Vagina (tissue), 2 donors: Measurements from ENCODE around the gene C9orf78. TPM values are rescaled to one million over a fixed set of nuclear protein-coding genes. Genes with fewer than 3 reads are reported as not detected.

Source experiments
- DNase-seq, 2 donors: peaks; one replicate each; pipeline ENCODE4 v3.0.0-alpha.2; 2017; ENCODE audit errors: extremely low spot score in 2 of 2
- H3K27ac ChIP-seq: fragments of 200-600 bp; sonication (generic); one replicate; pipeline ENCODE4 v1.5.1; 2019
- H3K27me3 ChIP-seq: fragments of 200-600 bp; sonication (generic); one replicate; pipeline ENCODE4 v1.5.1; 2019
- H3K36me3 ChIP-seq, 2 donors: fragments of 200-600 bp; sonication (generic); one replicate each; pipeline ENCODE4 v1.5.1; 2017 to 2019
- H3K4me1 ChIP-seq: fragments of 200-600 bp; sonication (generic); one replicate; pipeline ENCODE4 v1.5.1; 2019
- H3K4me3 ChIP-seq, 2 donors: fragments of 200-600 bp; sonication (generic); 1 replicate in 1 of 2; 2 replicates in 1 of 2; pipeline ENCODE4 v1.5.1; 2016 to 2019
- H3K9me3 ChIP-seq: fragments of 200-600 bp; sonication (generic); one replicate; pipeline ENCODE4 v1.5.1; 2019
- POLR2A ChIP-seq, 2 donors: fragments of 450-650 bp; IDR thresholded peaks; one replicate each; pipeline ENCODE4 v1.6.1; 2017; ENCODE audit warnings: antibody characterized with exemption in 2 of 2, mild to moderate bottlenecking in 2 of 2, moderate library complexity in 2 of 2
- POLR2AphosphoS5 ChIP-seq, 2 donors: sonication (generic); formaldehyde crosslinking; IDR thresholded peaks; one replicate each; pipeline ENCODE4 v1.9.0; 2017; ENCODE audit warnings: antibody characterized with exemption in 2 of 2, mild to moderate bottlenecking in 2 of 2, low read depth in 1 of 2; ENCODE audit not compliant: insufficient read depth in 1 of 2
- intact Hi-C: fragments of 100-400 bp; cut with DNase I; formaldehyde crosslinking; loops from one replicate; pipeline ENCODE4 v1.15.1; 2023
- total RNA-seq: library from RNA; depleted of rRNA; stranded (reverse); fragments of >200 nt; gene quantifications from one replicate; pipeline ENCODE4 v1.2.3, GENCODE V29; 2016
- TF ChIP-seq, protein P1 (sequence below), 3 experiments: fragments of 450-650 bp in 2 of 3; fragments of 200-600 bp in 1 of 3; sonication (generic) in 1 of 3; IDR thresholded peaks; one replicate each; pipeline ENCODE4 v1.5.1; 2017 to 2019; ENCODE audit warnings: antibody characterized with exemption in 3 of 3, mild to moderate bottlenecking in 2 of 3, moderate library complexity in 2 of 3

The C9orf78 gene
- total RNA-seq, 1 donor from 2014 or later: 36.6 TPM

GRCh38 chr9:129875181-129875611, 40.1 kb upstream of the C9orf78 start:
- H3K4me3 ChIP-seq: no peak overlapping the region
- H3K27me3 ChIP-seq: no peaks in the 10 kb centered on the region
- H3K27ac ChIP-seq: no peak overlapping the region
- no peaks in the 10 kb centered on the region for H3K9me3 ChIP-seq
- H3K36me3 ChIP-seq: peaks cover 9 to 42% of the 10 kb centered on the region in 2 donors
- no peak for TF ChIP-seq POLR2AphosphoS5 (IDR thresholded peaks at IDR 0.05; ENCODE audit: insufficient read depth in 1 of 2, low read depth in 1 of 2)
- TF ChIP-seq POLR2A (IDR thresholded peaks at IDR 0.05): no peak
- TF ChIP-seq, protein P1, sequence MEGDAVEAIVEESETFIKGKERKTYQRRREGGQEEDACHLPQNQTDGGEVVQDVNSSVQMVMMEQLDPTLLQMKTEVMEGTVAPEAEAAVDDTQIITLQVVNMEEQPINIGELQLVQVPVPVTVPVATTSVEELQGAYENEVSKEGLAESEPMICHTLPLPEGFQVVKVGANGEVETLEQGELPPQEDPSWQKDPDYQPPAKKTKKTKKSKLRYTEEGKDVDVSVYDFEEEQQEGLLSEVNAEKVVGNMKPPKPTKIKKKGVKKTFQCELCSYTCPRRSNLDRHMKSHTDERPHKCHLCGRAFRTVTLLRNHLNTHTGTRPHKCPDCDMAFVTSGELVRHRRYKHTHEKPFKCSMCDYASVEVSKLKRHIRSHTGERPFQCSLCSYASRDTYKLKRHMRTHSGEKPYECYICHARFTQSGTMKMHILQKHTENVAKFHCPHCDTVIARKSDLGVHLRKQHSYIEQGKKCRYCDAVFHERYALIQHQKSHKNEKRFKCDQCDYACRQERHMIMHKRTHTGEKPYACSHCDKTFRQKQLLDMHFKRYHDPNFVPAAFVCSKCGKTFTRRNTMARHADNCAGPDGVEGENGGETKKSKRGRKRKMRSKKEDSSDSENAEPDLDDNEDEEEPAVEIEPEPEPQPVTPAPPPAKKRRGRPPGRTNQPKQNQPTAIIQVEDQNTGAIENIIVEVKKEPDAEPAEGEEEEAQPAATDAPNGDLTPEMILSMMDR (IDR thresholded peaks at IDR 0.05): no peak
- intact Hi-C loops: no loop called here
- H3K4me1 ChIP-seq: no peaks in the 10 kb centered on the region
- DNase-seq: no peak

DNA sequence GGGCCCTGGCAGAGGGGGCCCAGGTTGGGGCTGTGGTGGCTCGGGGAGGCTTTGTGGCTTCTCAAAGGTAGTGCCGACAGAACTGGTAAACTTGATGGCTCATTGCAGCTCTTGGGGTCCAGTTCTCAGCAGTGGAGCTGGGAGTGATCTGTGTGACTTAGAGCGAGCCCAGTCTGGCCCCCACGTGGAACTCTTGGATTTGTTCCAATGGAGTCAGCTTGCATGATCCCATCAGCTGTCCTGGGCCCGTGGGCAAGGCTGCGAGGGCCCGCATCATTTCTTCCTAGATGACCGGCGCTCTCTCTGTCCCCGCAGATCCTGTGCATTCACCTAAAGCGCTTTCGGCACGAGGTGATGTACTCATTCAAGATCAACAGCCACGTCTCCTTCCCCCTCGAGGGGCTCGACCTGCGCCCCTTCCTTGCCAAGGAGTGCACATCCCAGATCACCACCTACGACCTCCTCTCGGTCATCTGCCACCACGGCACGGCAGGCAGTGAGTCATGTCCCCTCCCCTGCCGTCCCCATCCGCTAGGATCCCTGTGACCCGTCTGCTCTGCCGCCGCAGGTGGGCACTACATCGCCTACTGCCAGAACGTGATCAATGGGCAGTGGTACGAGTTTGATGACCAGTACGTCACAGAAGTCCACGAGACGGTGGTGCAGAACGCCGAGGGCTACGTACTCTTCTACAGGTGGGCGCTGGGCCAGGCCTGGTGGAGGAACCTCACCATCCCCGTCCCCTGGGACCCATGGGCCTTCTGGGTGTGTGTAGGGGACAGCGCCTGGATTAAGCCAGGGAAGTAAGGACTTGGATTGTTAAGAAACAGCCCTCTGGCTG, 39.4 kb upstream of the C9orf78 start:
- no peak for DNase-seq
- no peaks in the 10 kb centered on the region for H3K9me3 ChIP-seq
- H3K27me3 ChIP-seq: no peaks in the 10 kb centered on the region
- no peak overlapping the region for H3K4me3 ChIP-seq
- no peak overlapping the region for H3K27ac ChIP-seq
- TF ChIP-seq, protein P1 (IDR thresholded peaks at IDR 0.05): no peak
- TF ChIP-seq POLR2AphosphoS5 (IDR thresholded peaks at IDR 0.05; ENCODE audit: insufficient read depth in 1 of 2, low read depth in 1 of 2): no peak
- TF ChIP-seq POLR2A (IDR thresholded peaks at IDR 0.05): no peak
- peaks cover 9 to 35% of the 10 kb centered on the region in 2 donors for H3K36me3 ChIP-seq
- intact Hi-C loops: no loop called here
- no peaks in the 10 kb centered on the region for H3K4me1 ChIP-seq

DNA sequence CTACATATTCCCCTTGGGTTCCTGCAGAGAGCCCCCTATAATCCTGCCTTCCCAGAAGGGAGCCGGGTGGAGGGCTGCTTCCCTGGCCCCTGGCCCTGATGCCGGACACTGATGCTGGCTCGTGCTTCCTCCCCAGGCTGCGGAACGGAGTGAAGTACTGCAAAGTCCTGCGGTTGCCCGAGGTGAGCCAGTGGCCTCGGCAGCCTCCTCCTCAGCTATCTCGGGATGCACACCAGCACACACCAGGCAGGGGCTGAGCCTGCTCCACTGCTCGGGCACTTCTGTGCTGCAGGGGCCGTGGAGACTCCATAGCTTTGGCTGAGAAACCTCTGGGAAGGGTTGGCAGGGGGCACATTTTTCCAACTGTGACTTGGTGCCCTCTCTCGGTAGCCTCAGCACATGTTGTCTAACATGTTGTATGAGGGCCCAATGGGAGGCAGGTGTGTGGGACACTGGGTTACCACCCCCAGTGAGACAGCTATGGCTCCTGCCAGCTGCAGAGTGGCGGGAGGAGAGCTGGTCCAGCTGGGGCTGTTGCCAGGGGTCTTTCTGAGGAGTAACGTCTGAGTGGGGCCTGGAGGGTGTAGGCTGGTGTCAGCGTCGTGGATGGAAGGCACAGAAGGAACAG, 38.6 kb upstream of the C9orf78 start:
- Histone ChIP-seq H3K36me3 (peaks cover 9 to 31% of the 10 kb centered on the region in 2 donors), H3K9me3 (no peaks in the 10 kb centered on the region), H3K27ac (no peak overlapping the region), H3K4me1 (no peaks in the 10 kb centered on the region), H3K4me3 (no peak overlapping the region), H3K27me3 (no peaks in the 10 kb centered on the region)
- DNase-seq: no peak
- TF ChIP-seq POLR2A (IDR thresholded peaks at IDR 0.05): no peak
- no peak for TF ChIP-seq POLR2AphosphoS5 (IDR thresholded peaks at IDR 0.05; ENCODE audit: insufficient read depth in 1 of 2, low read depth in 1 of 2)
- TF ChIP-seq, protein P1 (IDR thresholded peaks at IDR 0.05): no peak
- intact Hi-C loops: no loop called here

DNA sequence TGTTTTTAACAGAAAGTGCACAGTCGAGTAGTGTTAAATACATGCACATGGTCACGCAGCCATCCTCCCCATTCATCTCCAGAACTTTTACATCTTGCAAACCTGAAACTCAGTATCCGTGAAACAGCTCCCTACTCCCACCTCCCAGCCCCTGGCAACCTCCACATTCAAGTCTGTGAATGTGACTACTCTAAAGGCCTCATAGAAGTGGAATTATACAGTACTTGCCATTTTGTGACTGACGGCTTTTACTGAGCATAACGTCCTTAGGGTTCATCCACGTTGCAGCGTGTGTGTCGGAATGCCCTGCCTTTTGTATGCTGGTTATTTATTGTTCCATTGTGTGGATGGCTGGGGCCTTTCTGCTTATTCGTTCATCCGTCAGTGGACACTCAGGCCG, 36.0 kb upstream of the C9orf78 start:
- Histone ChIP-seq H3K4me3 (no peak overlapping the region), H3K36me3 (peaks cover 9 to 32% of the 10 kb centered on the region in 2 donors), H3K9me3 (no peaks in the 10 kb centered on the region), H3K27ac (no peak overlapping the region), H3K4me1 (no peaks in the 10 kb centered on the region), H3K27me3 (no peaks in the 10 kb centered on the region)
- intact Hi-C loops: no loop called here
- DNase-seq: no peak
- TF ChIP-seq POLR2AphosphoS5 (IDR thresholded peaks at IDR 0.05; ENCODE audit: insufficient read depth in 1 of 2, low read depth in 1 of 2): no peak
- TF ChIP-seq, protein P1 (IDR thresholded peaks at IDR 0.05): no peak
